Right lobe of liver (tissue), 4 donors: ENCODE data around the gene P2RY6.

Experiments used
- POLR2A ChIP-seq: fragments of 450-650 bp; IDR thresholded peaks from one replicate; pipeline ENCODE4 v1.6.1; 2017; ENCODE audit warnings: antibody characterized with exemption, mild to moderate bottlenecking
- TF ChIP-seq, protein P1 (sequence below), 4 donors: fragments of 200-600 bp in 3 of 4; fragments of 450-650 bp in 1 of 4; IDR thresholded peaks; one replicate each; pipeline versions ENCODE4 v1.5.1 to v1.8.0; 2016 to 2022; ENCODE audit warnings: antibody characterized with exemption in 4 of 4, mild to moderate bottlenecking in 2 of 4
- donor health status: DM: no; HTN: no; CAD: no.
- donor health status: DM: no; HTN: no; CAD: no.
- donor health status: DM: no; HTN: yes; CAD: no.

DNA sequence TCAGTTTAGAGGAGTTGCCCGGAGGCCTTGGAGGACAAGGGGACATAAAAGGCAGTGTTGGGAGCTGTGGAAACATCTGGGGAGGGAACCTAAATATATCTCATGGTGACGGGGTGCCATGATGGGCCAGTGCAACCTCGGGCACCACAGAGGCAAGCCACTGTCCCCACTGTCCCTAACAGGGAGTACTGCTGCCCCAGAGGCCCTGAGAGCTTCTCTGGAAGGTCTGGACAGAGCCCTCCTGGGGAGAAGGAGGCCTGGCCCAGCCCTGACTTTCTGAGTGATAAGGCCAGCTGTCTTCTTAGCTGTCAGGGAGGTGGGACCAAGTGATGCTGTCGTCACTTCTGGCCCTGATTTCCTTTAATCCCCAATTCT, 5.5 kb upstream of the P2RY6 start:
- TF ChIP-seq POLR2A: no peak
- TF ChIP-seq, protein P1, sequence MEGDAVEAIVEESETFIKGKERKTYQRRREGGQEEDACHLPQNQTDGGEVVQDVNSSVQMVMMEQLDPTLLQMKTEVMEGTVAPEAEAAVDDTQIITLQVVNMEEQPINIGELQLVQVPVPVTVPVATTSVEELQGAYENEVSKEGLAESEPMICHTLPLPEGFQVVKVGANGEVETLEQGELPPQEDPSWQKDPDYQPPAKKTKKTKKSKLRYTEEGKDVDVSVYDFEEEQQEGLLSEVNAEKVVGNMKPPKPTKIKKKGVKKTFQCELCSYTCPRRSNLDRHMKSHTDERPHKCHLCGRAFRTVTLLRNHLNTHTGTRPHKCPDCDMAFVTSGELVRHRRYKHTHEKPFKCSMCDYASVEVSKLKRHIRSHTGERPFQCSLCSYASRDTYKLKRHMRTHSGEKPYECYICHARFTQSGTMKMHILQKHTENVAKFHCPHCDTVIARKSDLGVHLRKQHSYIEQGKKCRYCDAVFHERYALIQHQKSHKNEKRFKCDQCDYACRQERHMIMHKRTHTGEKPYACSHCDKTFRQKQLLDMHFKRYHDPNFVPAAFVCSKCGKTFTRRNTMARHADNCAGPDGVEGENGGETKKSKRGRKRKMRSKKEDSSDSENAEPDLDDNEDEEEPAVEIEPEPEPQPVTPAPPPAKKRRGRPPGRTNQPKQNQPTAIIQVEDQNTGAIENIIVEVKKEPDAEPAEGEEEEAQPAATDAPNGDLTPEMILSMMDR (IDR thresholded peaks at IDR 0.05): no peak
